Right lobe of liver (tissue), 4 donors: ENCODE measurements around the gene RAP1GDS1.

Experiments used
- CTCF ChIP-seq, 4 donors: fragments of 200-600 bp in 3 of 4; fragments of 450-650 bp in 1 of 4; IDR thresholded peaks; one replicate each; pipeline versions ENCODE4 v1.5.1 to v1.8.0; 2016 to 2022; ENCODE audit warnings: antibody characterized with exemption in 4 of 4, mild to moderate bottlenecking in 2 of 4
- POLR2A ChIP-seq: fragments of 450-650 bp; IDR thresholded peaks from one replicate; pipeline ENCODE4 v1.6.1; 2017; ENCODE audit warnings: antibody characterized with exemption, mild to moderate bottlenecking
- donor health status: DM: no; HTN: no; CAD: no.
- donor health status: DM: no; HTN: no; CAD: no.
- donor health status: DM: no; HTN: yes; CAD: no.

- TF ChIP-seq CTCF (IDR thresholded peaks at IDR 0.05), result no peak
- no peak for TF ChIP-seq POLR2A
These were observed 201.3 kb downstream of the RAP1GDS1 start for GRCh38 chr4:98462487-98462886.
